NK-92 treated with Interleukin-12 subunit alpha and Interleukin-12 subunit beta, amount 100 ng/mL, for 24 hours (cell line): Measurements from ENCODE around the gene CD52.
A peak's percentile ranks its signal among the peaks of the same experiment; 100 is the strongest.
"Not testable (repeated sequence)": the region's sequence is repeated elsewhere in the genome, so short reads cannot be mapped to it uniquely, and the experiment has no call there.

Source experiments
- DNase-seq: peaks from one replicate; lab custom pipeline; 2025; lab: John Stamatoyannopoulos, UW

The CD52 gene

GRCh38 chr1:26302733-26303405 lies 14.9 kb upstream of the CD52 start:
- no peak for DNase-seq

DNA sequence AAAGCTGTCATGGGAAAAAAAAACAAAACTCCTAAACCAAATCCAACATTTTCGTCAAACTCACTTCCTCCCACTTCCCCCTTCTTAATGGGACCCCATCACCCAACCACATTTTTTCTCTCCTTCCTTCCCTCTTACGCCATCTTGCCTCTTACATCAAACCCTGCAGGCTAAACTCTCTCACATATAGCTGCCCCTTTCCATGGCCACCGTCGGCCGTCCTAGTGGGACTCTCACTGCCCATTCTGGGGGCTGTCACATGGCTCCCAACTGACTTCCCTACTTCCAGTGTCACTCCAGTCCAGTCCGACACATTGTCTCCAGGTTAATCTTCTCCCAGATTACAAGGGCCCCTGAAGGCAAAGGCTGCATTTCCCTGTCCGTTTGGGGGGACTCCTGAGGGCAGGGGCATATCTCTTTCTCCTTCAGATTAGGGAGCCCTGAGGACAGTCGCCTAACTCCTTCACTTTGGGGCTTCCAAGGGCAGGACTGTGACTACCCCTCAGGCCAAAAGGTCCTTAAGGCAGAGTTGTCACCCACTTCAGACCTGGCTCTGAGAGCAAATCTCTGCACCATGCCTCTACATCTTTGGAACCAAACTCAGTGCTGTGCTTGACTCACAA lies 12.0 kb upstream of the CD52 start:
- no peak for DNase-seq

GRCh38 chr1:26306290-26307229 lies 11.2 kb upstream of the CD52 start, which contains the start of gene UBXN11:
UBXN11 (minus strand) TSS chr1:26306636; CDS start chr1:26302883, 3,753 bp downstream.
- peak; percentile 95 for DNase-seq

GRCh38 chr1:26307363-26307781 lies 10.4 kb upstream of the CD52 start:
- no peak for DNase-seq

DNA sequence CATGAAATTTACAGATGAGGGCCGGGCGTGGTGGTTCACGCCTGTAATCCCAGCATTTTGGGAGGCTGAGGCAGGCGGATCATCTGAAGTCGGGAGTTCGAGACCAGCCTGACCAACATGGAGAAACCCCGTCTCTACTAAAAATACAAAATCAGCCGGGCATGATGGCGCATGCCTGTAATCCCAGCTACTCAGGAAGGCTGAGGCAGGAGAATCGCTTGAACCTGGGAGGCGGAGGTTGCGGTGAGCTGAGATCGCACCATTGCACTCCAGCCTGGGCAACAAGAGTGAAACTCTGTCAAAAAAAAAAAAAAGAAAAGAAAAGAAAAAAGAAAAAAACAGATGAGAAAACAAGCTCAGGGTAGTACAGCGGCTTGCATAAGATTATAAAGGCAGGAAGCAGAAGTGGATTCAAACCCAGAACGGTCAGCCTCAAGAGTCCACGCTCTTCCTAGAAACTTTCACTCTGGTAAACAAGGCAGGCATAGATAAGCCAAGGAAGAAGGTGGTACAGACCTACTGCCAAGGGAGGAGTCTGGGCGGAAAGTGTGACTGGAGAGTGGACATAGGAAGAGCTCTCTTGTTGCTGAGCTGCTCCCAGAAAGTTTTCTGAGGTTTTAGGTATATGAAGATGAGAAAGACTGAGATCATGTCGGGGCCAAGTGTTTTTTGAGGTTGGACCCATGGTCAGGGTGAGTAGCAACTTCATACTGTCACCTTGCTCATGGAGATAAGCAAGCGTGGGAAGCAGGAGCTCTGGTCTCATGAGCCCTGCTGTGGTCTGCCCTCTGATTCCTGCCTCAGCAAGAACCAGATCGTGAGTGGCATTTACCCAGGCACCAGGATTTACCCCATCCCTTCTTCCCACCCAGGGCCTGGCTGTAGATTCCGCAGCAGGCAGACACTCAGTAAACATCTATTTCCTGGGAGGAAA lies 9.5 kb upstream of the CD52 start:
- not testable (repeated sequence) for DNase-seq

- DNase-seq, result no peak
These were observed 3.3 kb upstream of the CD52 start for GRCh38 chr1:26314501-26314900.

- DNase-seq, result no peak
These were observed 1.6 kb upstream of the CD52 start for GRCh38 chr1:26315874-26316850.

GRCh38 chr1:26317146-26317545 lies 612 bp upstream of the CD52 start:
- no peak for DNase-seq

GRCh38 chr1:26318338-26319064 lies 743 bp downstream of the CD52 start:
- DNase-seq, result no peak

DNA sequence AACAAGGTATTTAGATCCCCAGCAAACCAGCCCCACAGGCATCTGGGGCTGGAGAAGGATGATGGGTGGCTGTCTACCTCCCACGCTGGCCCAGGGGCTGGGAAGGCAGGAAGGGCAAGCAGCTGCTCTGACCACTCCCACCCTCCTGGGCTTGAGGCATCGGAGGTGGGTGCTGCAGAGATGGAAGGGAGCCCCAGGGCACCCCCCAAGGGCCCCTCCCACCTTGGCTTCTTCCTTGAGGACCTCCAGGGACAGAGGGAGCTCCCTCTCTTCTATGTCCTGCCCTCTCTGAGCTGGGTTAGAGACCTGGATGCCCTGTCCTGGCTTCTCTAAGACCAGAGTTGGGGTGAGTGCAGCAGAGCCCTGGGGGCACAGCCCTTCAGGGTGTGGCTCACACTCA lies 3.1 kb downstream of the CD52 start:
- DNase-seq, result no peak

DNA sequence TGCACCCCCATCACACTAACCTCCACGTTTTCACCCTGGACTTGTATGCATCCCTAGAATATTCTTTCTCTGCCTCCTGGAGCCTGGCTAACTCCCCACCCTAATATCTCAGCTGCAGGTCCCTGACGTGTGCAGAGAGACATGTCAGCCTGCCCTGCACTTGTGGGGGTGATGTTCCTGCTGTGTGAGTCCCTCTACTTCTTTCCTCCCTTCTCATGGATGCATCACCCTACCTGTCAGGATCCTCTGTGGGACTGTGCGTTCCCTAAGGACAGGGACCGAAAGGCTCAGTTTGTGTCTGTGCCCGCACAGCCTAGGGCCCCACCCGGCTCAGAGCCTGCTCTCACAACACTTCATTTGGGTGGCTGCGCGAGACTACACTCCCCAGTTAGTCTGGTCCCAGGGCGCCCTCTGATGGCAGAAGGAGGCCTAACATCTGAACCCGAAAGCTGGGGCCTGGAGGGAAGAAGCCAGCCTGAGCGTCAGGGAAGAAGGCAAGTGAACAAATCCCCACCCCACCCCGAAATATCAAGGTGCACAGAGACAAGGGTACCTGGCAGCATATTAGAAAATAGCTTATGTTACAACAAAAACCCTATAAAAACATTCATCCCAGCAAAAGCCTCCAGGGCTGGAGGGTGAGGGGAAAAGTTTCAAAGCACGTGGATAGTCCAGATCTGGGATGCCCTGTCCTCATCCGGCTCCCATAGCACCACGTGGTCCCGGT lies 3.7 kb downstream of the CD52 start:
- DNase-seq, result peak; percentile 72

DNA sequence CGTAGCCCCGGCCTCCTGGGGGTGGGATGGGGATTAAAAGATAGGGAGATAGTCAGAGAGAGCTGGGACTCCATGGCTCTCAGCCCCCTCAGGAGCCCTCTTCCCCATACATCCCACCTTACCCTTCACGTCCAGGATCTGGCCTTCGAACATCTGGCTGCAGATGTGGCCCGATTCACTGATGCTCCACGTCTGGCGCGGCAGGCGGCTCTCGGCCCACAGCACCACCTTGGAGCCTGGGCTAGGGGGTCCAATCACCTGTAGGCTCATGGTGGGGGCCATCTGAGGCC lies 4.2 kb downstream of the CD52 start:
- no peak for DNase-seq

DNA sequence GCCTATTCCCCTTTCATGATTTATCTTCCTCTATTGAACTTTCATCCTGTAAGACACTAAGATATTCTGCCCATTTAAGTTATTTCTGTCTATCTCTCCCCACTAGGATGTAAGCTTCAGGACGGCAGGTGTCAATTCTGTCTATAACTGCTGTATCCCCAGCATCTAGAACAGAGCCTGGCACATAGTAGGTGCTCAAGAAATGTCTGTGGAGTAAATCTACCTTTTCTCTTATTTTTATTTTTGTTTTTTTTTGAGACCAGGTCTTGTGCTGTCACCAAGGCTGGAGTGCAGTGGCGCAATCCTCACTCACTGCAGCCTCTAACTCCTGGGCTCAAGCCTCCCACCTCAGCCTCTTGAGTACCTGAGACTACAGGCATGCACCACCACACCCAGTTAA lies 5.6 kb downstream of the CD52 start:
- no peak for DNase-seq

GRCh38 chr1:26324550-26324949 lies 6.8 kb downstream of the CD52 start:
- DNase-seq, result no peak

DNA sequence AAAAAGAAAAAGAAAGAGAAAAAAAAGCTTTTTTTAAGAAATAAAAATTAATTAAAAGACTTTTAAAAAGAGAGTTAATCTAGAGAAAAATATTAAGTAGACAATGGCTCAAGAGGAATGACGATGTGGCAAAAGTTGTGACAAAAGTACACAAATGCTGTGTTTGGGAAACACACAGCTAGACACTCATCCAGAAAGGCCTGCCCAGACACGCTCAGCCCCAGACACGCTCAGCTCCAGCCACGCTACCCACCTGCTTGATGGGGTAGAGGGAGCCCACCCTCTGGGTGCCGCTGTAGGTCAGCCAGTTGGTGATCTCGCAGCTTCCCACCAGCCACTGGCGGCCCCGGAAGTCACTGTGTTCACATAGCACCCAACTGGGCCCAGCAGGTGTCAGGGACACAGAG lies 10.2 kb downstream of the CD52 start:
- peak; percentile 42 for DNase-seq

GRCh38 chr1:26328597-26328996 lies 10.8 kb downstream of the CD52 start:
- DNase-seq, result no peak

DNA sequence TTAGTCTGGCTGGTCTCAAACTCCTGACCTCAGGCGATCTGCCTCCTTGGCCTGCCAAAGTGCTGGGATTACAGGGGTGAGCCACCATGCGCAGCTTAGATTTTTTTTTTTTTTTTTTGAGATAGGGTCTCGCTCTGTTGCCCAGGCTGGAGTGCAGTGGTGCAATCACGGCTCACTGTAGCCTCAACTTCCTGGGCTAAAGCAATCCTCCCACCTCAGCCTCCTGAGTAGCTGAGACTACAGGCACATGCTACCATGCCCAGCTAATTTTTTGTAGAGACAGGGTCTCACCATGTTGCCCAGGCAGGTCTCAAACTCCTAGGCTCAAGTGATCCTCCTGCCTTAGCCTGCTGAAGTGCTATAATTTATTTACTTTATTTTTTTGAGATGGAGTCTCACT lies 11.6 kb downstream of the CD52 start:
- not testable (repeated sequence) for DNase-seq

DNA sequence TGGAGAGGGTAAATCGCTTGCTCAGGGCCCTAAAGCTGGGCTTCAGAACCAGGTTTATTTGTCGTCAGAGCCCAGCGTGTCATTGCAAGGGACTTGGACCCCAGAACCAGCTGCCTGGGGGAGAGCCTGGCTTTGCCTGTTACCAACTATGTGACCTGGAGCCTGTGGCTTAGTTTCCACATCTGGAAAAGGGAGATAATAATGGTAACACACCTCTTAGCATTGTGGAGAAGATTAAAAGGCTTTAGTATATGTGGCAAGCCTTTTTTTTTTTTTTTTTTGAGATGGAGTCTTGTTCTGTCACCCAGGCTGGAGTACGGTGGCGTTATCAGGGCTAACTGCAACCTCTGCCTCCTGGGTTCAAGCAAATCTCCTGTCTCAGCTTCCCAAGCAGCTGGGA lies 12.5 kb downstream of the CD52 start:
- DNase-seq, result no peak

- DNase-seq, result not testable (repeated sequence)
These were observed 15.6 kb downstream of the CD52 start for GRCh38 chr1:26333312-26333711.
